GM12873 (cell line): ENCODE results near the gene ZC3H12A.

Experiments used
- CTCF ChIP-seq: IDR thresholded peaks from 2 replicates; pipeline ENCODE4 v1.5.1; 2012; ENCODE audit warnings: low read depth, mild to moderate bottlenecking, moderate library complexity, low read length, control low read depth; ENCODE audit not compliant: insufficient read depth; ENCODE audit errors: missing control alignments

ZC3H12A gene

DNA sequence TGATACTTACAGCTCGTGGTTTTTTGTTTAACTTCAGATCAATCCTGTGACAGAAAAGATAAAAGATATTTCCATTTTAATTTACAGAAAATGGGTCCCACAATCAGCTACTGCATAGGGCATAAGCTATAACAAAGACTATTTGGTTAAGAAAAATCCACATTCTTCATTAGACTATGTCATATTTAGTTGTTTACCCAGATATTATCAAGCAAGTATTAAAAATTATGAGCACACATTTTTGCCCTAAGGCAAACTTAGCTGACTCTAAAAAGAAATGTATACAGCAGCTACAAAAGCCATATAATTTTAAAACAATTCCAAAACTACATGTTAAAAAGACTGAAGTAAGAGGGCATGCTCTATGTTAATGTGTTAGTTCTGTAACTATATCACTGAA, 21.5 kb downstream of the ZC3H12A start:
- TF ChIP-seq CTCF = no peak

- no peak for TF ChIP-seq CTCF
These were observed 23.5 kb downstream of the ZC3H12A start for GRCh38 chr1:37497832-37498231.

DNA sequence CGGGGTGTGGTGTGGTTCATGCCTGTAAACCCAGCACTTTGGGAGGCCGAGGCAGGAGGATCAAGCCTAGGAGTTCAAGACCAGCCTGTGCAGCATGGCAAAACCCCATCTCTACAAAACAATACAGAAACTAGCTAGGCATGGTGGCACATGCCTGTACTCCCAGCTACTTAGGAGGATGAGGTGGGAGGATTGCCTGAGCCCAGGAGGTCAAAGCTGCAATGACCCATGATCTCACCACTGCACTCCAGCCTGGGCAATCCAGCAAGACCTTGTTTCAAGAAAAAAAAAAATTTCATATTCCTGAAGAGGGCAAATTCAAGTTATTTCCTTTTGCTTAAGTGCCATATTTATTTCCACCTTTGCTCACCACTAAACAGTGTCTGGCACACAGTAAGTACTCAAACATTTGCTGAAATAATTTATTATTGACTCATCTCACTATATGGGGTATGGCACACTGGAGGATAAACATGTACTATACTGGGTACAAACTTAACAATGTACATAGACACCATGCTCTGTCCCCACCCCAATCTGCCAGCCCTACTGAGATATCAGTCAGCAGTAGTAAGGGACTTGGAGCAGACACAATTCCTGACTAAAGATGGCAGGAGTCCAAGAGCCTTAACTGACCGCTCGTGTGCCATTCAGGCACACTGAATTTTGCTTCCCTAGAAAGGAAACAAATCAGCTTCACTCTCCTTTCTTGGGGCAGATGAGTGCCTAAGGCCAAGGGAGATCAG, 24.7 kb downstream of the ZC3H12A start:
- TF ChIP-seq CTCF = no peak

DNA sequence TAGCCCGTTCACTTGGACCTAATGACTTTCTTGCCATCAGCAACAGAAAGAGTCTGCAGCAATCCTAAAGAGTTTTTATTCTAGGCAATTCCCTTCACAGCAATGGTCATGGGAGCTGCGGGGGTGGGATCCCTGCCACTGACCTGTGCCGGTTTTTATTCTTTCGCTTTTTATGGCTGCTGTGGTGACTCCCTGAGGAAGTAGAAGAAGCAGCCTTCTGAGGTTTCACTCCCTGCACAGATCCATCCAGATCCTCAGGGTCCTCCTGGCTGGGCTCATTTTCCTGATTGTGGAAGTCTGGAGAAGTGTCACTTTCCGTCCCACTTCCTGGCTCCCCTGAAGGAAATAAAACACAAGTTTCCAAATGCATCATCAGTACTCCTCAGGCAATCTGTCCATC, 27.3 kb downstream of the ZC3H12A start:
- TF ChIP-seq CTCF = no peak

DNA sequence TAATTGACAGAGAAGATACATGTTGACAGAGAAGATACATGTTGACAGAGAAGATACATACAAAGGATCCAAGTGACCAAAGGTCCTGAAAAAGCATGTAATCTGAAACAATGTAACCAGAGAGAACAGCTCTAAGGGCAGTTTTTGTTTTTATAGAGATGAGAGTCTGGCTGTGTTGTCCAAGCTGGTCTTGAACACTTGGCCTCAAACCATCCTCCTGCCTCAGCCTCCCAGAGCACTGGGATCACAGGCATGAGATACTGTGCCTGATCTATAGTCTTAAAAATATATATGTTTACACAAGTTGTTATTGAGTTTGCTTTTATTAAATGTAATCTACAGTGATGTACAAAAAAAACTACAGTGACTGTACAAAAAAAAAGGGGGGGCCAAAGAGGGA, 27.7 kb downstream of the ZC3H12A start:
- no peak for TF ChIP-seq CTCF

GRCh38 chr1:37506740-37507139, 32.4 kb downstream of the ZC3H12A start:
- TF ChIP-seq CTCF = no peak

DNA sequence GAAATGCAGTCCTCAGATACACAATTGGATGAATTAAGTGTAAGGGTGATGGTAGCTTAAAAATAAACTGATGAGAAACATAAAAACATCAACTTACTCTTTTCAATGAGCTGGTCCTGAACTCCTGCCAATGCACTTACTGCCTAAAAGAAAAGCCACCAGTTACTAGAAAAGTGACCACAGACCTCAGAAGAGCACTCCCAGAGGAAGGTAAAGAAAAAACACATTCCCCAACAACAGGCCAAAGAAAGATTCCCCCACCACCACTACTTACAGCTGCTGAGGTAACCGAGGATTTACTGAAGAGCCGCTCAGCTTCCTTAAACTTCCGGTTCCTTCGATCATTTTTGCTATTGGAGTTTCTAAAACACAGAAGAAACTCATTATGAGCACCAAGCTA, 34.8 kb downstream of the ZC3H12A start:
- TF ChIP-seq CTCF = peak; percentile 47
